Astrocyte (in vitro differentiated cells and primary cell): Measurements from ENCODE around the gene NUDT5. TPM values are rescaled to one million over a fixed set of nuclear protein-coding genes. Genes with fewer than 3 reads are reported as not detected.
A peak's percentile ranks its signal among the peaks of the same experiment; 100 is the strongest.

Experiments
- DNase-seq: peaks from one replicate; pipeline ENCODE4 v3.0.0-alpha.2; 2010; ENCODE audit warnings: low read depth
- FAIRE-seq: peaks from 2 replicates; lab custom pipeline; 2011; peaks lifted over from hg19 to GRCh38; lab: Jason Lieb, UNC
- H2AFZ ChIP-seq: 2 replicates; pipeline ENCODE4 v1.6.0; 2012; ENCODE audit warnings: low read depth, low read length, inconsistent platforms
- H3K27ac ChIP-seq: 2 replicates; pipeline ENCODE4 v1.5.1; 2011; ENCODE audit warnings: low read depth, low read length, inconsistent platforms
- H3K27me3 ChIP-seq: 2 replicates; pipeline ENCODE4 v1.6.0; 2011; ENCODE audit warnings: low read length, inconsistent platforms; ENCODE audit not compliant: insufficient read depth
- H3K36me3 ChIP-seq: 2 replicates; pipeline ENCODE4 v1.5.1; 2011; ENCODE audit warnings: low read length, inconsistent platforms; ENCODE audit not compliant: insufficient read depth
- H3K4me1 ChIP-seq: 2 replicates; pipeline ENCODE4 v1.5.1; 2011; ENCODE audit warnings: low read length, inconsistent platforms; ENCODE audit not compliant: insufficient read depth
- H3K4me2 ChIP-seq: 2 replicates; pipeline ENCODE4 v1.6.0; 2012; ENCODE audit warnings: low read length, inconsistent platforms
- H3K4me3 ChIP-seq: 2 replicates; pipeline ENCODE4 v1.5.1; 2011; ENCODE audit warnings: low read depth, mild to moderate bottlenecking, low read length, inconsistent platforms; ENCODE audit not compliant: insufficient read depth
- H3K79me2 ChIP-seq: 2 replicates; pipeline ENCODE4 v1.6.0; 2012; ENCODE audit warnings: mild to moderate bottlenecking, low read length, inconsistent platforms; ENCODE audit not compliant: insufficient read depth
- H3K9ac ChIP-seq: 2 replicates; pipeline ENCODE4 v1.6.0; 2012; ENCODE audit warnings: mild to moderate bottlenecking, low read length, inconsistent platforms
- H3K9me3 ChIP-seq: 2 replicates; pipeline ENCODE4 v1.5.1; 2012; ENCODE audit warnings: low read depth, mild to moderate bottlenecking, low read length, inconsistent platforms; ENCODE audit not compliant: insufficient read depth
- H4K20me1 ChIP-seq: 2 replicates; pipeline ENCODE4 v1.6.0; 2012; ENCODE audit warnings: low read length, inconsistent platforms; ENCODE audit not compliant: insufficient read depth
- H3K27ac Mint-ChIP-seq: one replicate; pipeline ENCODE4 v1.8.0; 2021; ENCODE audit warnings: mild to moderate bottlenecking, mixed read lengths; ENCODE audit not compliant: unreplicated experiment
- H3K27me3 Mint-ChIP-seq: one replicate; pipeline ENCODE4 v1.8.0; 2021; ENCODE audit warnings: low read depth, mixed read lengths; ENCODE audit not compliant: unreplicated experiment
- H3K36me3 Mint-ChIP-seq: one replicate; pipeline ENCODE4 v1.8.0; 2021; ENCODE audit warnings: low read depth, mixed read lengths; ENCODE audit not compliant: unreplicated experiment
- H3K4me1 Mint-ChIP-seq: one replicate; pipeline ENCODE4 v1.8.0; 2021; ENCODE audit warnings: low read depth, mixed read lengths; ENCODE audit not compliant: unreplicated experiment
- H3K4me3 Mint-ChIP-seq: one replicate; pipeline ENCODE4 v1.8.0; 2021; ENCODE audit warnings: mild to moderate bottlenecking, moderate library complexity, mixed read lengths; ENCODE audit not compliant: unreplicated experiment
- H3K9me3 Mint-ChIP-seq: one replicate; pipeline ENCODE4 v1.8.0; 2021; ENCODE audit warnings: mild to moderate bottlenecking, mixed read lengths; ENCODE audit not compliant: unreplicated experiment
- CTCF ChIP-seq: IDR thresholded peaks from 2 replicates; pipeline ENCODE4 v1.5.1; 2011; ENCODE audit warnings: low read depth, mild to moderate bottlenecking, inconsistent platforms, low read length, moderate library complexity; ENCODE audit not compliant: insufficient read depth
- EZH2 ChIP-seq: IDR thresholded peaks from 2 replicates; pipeline ENCODE4 v1.6.1; 2012; ENCODE audit warnings: mild to moderate bottlenecking, low read length, inconsistent platforms; ENCODE audit not compliant: insufficient read depth
- total RNA-seq: library from RNA; stranded (reverse); gene quantifications from 2 replicates; pipeline ENCODE4 v1.2.1, GENCODE V29; 2021

The NUDT5 gene
- total RNA-seq, 1 donor from 2014 or later, result 85.2 TPM

- Mint-ChIP-seq H3K9me3 (no peaks in the 10 kb centered on the region), H3K27me3 (no peaks in the 10 kb centered on the region), H3K36me3 (peaks cover 3% of the 10 kb centered on the region), H3K4me1 (peaks cover 18% of the 10 kb centered on the region), H3K4me3 (peak overlapping the region; percentile 95), H3K27ac (peak overlapping the region; percentile 98)
- Histone ChIP-seq H3K79me2 (peaks cover 94% of the 10 kb centered on the region), H3K27ac (peak overlapping the region; percentile 91), H3K4me3 (peak overlapping the region; percentile 95), H3K9ac (peak overlapping the region; percentile 93), H3K4me2 (peak overlapping the region; percentile 91), H3K36me3 (peaks cover 10% of the 10 kb centered on the region), H2AFZ (peak overlapping the region; percentile 93), H4K20me1 (peaks cover 33% of the 10 kb centered on the region), H3K4me1 (peaks cover 8% of the 10 kb centered on the region), H3K9me3 (no peaks in the 10 kb centered on the region), H3K27me3 (no peaks in the 10 kb centered on the region)
- FAIRE-seq (no peak), DNase-seq (no peak)
- no peak for TF ChIP-seq CTCF
- no peak for TF ChIP-seq EZH2
These were observed 980 bp upstream of the NUDT5 start for GRCh38 chr10:12196531-12197211.

- FAIRE-seq, result no peak
- Histone ChIP-seq H3K79me2 (peaks cover 92% of the 10 kb centered on the region), H2AFZ (peak overlapping the region; percentile 93)
These were observed 449 bp downstream of the NUDT5 start for GRCh38 chr10:12195281-12195602.

More at GRCh38 chr10:12195281-12195602, 449 bp downstream of the NUDT5 start:
- Histone ChIP-seq H3K27me3 (no peaks in the 10 kb centered on the region), H3K36me3 (peaks cover 10% of the 10 kb centered on the region), H3K4me1 (peaks cover 8% of the 10 kb centered on the region), H3K9ac (peak overlapping the region; percentile 93), H3K9me3 (no peaks in the 10 kb centered on the region), H3K27ac (peak overlapping the region; percentile 91), H4K20me1 (peaks cover 34% of the 10 kb centered on the region), H3K4me2 (peak overlapping the region; percentile 91), H3K4me3 (peak overlapping the region; percentile 95)
- Mint-ChIP-seq H3K4me3 (peak overlapping the region; percentile 95), H3K27me3 (no peaks in the 10 kb centered on the region), H3K27ac (peak overlapping the region; percentile 98), H3K36me3 (peaks cover 1% of the 10 kb centered on the region), H3K4me1 (peaks cover 15% of the 10 kb centered on the region), H3K9me3 (no peaks in the 10 kb centered on the region)
- TF ChIP-seq CTCF (no peak), EZH2 (no peak)
- DNase-seq, result no peak
